Activated naive CD4-positive, alpha-beta T cell treated with anti-CD3 and anti-CD28 coated beads, Interleukin-2, amount 50 U/mL, for 24 hours (primary cell): ENCODE data around the gene P2RY2.

ENCODE experiments used
- H3K27ac Mint-ChIP-seq: one replicate; pipeline ENCODE4 v1.8.0; 2021; ENCODE audit warnings: mild to moderate bottlenecking, mixed read lengths
- H3K27me3 Mint-ChIP-seq: one replicate; pipeline ENCODE4 v1.8.0; 2021; ENCODE audit warnings: mixed read lengths
- H3K36me3 Mint-ChIP-seq: one replicate; pipeline ENCODE4 v1.8.0; 2021; ENCODE audit warnings: mixed read lengths
- H3K4me1 Mint-ChIP-seq: one replicate; pipeline ENCODE4 v1.8.0; 2021; ENCODE audit warnings: mixed read lengths
- H3K4me3 Mint-ChIP-seq: one replicate; pipeline ENCODE4 v1.8.0; 2021; ENCODE audit warnings: mild to moderate bottlenecking, mixed read lengths
- H3K9me3 Mint-ChIP-seq: one replicate; pipeline ENCODE4 v1.8.0; 2021; ENCODE audit warnings: mixed read lengths

The P2RY2 gene

DNA sequence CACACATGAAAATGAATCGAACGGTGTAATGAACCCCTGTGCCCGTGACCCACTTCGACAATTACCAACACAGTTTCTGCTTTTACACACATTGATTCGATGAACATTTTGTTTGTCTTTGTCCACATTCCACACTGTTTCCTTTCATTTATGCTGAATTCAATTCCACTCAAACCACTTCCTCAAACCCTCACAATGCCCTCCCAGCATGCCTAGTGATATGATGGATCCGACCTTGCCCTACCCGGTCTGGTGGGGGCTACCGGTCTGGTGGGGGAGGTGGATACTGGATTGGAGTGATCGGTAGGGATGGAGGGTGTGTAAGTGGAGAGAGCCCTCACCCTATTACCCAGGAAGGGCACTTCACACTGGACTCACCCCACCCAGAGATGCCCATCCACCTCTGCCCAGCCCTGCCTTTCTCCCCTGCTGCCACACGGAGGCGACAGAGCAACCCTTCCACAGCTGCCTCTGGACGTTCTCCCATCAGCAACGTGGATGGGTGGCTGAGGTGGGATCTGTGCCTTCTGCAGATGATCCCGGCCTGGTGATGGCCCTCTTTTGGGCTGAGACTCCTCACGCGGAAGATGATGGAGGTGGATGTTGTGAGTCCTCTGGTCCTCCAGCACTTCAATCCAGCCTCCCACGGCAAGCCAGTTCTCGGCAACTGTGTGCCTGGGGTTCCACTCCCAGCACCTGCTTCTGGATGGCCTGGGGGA lies 33.0 kb upstream of the P2RY2 start:
- no peaks in the 10 kb centered on the region for H3K9me3 Mint-ChIP-seq
- peaks cover 4% of the 10 kb centered on the region for H3K27me3 Mint-ChIP-seq
- H3K27ac Mint-ChIP-seq = peak overlapping the region; percentile 23
- H3K36me3 Mint-ChIP-seq = no peaks in the 10 kb centered on the region
- H3K4me1 Mint-ChIP-seq = peaks cover 4% of the 10 kb centered on the region
- H3K4me3 Mint-ChIP-seq = peak overlapping the region; percentile 19

DNA sequence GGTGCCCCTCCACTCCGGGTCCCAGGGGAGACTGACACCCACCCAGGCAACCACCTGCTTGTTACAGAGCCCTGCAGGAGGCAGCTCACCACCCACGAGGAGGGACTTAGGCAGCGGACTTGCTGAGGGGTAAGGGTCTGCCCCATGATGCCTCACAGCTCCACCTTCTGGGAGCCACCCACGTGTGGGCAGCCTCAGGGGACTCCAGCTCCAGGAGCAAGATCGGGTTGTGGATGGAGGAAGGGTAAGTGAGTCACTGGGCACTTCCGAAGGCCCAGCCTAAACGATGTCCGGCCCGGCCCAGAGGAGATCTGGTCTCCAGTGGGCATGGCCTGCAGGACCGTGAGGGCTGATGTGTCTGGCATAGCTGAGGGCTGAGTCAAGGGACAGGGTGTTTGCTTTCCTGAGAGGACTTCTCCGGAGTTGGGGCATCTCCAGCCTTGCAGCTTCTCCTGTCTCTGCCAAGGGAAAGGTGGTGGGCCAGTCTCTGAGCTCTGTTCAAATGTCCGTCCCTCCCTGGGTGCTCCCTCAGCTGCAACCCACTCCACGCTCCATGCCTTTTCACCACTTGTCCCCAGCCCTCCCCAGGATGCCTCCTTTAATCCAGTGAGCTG lies 32.3 kb upstream of the P2RY2 start:
- no peaks in the 10 kb centered on the region for H3K36me3 Mint-ChIP-seq
- H3K9me3 Mint-ChIP-seq = no peaks in the 10 kb centered on the region
- H3K27ac Mint-ChIP-seq = no peak overlapping the region
- peaks cover 4% of the 10 kb centered on the region for H3K4me1 Mint-ChIP-seq
- no peak overlapping the region for H3K4me3 Mint-ChIP-seq
- peaks cover 4% of the 10 kb centered on the region for H3K27me3 Mint-ChIP-seq

DNA sequence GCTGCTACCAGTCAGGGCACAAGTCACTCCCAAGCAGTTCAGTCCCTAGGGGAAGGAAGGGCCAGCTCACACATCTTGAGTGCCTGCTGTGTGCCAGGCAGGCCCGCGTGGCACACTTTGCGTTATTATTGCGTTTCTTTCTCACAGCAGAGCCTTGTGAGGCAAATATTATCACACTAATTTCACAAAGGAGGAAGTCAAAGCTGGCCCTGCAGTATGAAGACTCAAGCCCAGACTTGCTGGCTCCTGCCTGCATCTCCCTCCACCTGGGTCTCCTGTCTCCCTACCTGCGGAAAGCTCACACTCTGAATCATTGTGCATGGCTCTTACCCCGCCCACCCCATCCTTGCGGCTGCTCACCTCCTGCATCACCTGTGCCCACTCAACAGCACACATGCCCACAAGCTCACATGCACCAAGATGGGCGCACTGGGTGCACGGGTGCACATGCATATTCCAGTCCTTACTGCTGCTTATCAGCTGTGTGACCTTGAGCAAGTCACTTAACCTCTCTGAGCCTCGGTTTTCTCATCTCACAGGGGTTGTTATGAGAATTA lies 31.7 kb upstream of the P2RY2 start:
- no peak overlapping the region for H3K27ac Mint-ChIP-seq
- H3K36me3 Mint-ChIP-seq = no peaks in the 10 kb centered on the region
- H3K27me3 Mint-ChIP-seq = peaks cover 4% of the 10 kb centered on the region
- no peak overlapping the region for H3K4me3 Mint-ChIP-seq
- peaks cover 4% of the 10 kb centered on the region for H3K4me1 Mint-ChIP-seq
- H3K9me3 Mint-ChIP-seq = no peaks in the 10 kb centered on the region

DNA sequence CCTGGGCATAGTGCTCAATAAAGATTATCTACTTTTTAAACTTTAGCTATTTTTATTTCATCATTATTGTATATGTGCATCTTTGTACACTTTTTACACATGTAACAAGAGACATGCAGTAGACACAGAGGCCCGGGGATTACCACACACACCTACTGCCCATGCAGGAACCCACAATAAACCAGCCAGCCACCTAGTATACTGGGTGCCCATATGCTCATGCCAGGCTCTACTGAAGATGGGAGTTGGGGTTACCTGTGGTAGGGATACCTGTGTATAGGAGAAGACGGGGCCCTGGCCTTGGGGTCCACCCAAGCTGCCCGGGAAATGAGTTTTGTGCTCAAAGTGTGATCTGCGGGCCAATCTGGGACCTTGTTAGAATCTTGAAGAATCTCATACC lies 31.2 kb upstream of the P2RY2 start:
- Mint-ChIP-seq H3K27ac (no peak overlapping the region), H3K4me3 (no peak overlapping the region), H3K27me3 (peaks cover 4% of the 10 kb centered on the region), H3K4me1 (peaks cover 4% of the 10 kb centered on the region), H3K9me3 (no peaks in the 10 kb centered on the region), H3K36me3 (no peaks in the 10 kb centered on the region)

DNA sequence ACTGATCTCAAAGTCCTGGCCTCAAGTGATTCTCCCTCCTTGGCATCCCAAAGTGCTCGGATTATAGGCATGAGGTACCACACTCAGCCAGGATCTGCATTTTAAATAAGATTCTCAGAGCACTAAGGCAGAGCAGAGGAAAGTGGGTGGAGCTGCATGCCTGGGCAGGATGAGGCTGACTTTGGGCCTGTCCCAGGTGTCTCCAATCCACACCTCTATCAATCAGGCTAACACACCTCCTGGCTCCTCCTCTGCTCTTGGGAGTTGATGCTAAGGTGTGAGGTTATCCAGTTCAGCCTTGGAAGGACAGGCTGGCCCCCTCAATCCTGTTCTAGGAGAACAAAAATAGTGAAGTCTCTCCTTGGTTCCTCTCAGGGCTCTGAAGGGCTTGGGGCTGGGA lies 30.2 kb upstream of the P2RY2 start:
- Mint-ChIP-seq H3K9me3 (no peaks in the 10 kb centered on the region), H3K4me1 (peaks cover 4% of the 10 kb centered on the region), H3K4me3 (no peak overlapping the region), H3K27me3 (peaks cover 4% of the 10 kb centered on the region), H3K27ac (no peak overlapping the region), H3K36me3 (no peaks in the 10 kb centered on the region)

DNA sequence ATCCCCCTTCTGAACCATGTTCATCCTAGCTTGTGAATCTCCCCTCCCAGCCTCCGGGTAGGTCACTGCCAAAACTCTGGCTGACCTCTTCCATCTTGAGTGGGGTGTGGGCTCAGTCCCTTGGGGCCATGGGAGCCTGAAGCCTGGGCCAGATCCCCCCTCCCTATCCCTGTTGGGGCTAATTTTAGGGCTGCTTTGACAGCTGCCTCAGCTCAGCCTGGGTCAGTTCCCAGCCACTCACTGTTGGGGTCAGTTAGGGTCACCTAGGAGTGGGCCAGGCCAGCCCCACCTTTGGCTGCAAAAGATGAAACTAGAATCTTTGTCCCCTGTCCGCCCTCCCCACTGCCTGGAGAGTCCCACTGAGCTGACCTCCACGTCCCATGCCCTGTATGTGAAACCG lies 29.8 kb upstream of the P2RY2 start:
- H3K27ac Mint-ChIP-seq = no peak overlapping the region
- H3K9me3 Mint-ChIP-seq = no peaks in the 10 kb centered on the region
- H3K4me3 Mint-ChIP-seq = no peak overlapping the region

DNA sequence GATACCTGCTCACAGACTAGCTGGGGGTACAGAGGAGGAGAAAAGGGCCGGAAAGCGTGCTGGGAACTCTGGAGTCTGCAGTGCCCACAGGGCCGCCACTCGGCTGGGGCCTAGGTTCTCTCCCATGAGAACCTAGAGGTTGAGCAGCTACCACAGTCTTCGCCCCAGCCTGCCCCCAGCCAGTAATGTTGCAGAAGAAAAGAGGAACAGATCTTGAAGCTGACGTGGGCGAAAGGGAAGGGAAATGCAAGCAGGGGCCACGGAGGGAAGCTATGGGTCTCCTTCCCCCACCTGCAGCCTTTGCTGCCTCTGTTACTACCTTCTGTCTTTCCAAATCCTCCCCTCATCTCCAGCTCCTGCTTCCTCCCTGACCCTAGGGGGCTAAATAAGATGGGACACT lies 28.8 kb upstream of the P2RY2 start:
- Mint-ChIP-seq H3K27me3 (peaks cover 3% of the 10 kb centered on the region), H3K9me3 (no peaks in the 10 kb centered on the region), H3K36me3 (no peaks in the 10 kb centered on the region), H3K27ac (no peak overlapping the region), H3K4me3 (no peak overlapping the region), H3K4me1 (peaks cover 2% of the 10 kb centered on the region)

More for the DNA sequence above, 29.8 kb upstream of the P2RY2 start:
- Mint-ChIP-seq H3K4me1 (peaks cover 4% of the 10 kb centered on the region), H3K36me3 (no peaks in the 10 kb centered on the region), H3K27me3 (peaks cover 4% of the 10 kb centered on the region)

DNA sequence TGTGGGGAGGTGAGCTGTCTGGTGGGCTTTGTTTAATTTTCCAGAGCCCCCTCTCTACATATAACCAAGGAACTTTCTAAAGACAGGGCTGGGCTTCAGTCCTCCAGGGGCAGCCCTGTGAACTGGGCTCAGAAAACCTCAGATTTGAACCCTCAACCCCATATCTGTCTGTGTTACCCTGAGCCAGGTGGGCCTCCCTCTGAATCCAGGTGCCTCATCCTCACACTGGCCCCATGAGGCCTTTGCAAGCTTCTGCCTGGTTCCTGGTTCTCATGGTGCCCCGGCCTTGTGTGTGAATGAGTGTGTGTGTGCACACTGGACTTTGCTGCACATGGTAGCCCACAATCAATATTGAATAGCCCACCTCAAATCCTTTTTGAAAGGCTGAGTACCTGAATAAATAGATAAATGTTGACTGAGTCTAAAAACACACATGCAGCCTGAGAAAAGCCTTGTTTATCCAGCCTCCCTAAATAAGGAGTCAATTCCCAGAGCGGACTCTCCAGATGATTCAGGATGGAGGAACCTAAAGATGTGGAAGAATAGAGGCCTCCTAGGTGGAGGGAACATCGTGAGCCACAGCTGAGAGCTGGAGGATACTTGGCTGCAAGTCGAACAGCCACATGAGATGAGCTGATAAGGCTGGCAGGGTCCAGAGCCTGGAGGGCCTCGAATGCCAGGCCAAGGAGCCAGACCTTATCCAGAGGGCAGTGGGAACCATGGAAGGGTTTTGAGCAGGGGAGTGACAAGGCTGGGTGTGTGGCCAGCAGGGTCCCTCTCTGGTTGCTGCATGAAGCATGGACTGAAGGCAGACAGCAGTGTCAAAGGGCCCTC lies 28.1 kb upstream of the P2RY2 start:
- Mint-ChIP-seq H3K4me1 (no peaks in the 10 kb centered on the region), H3K27ac (no peak overlapping the region), H3K4me3 (no peak overlapping the region), H3K9me3 (no peaks in the 10 kb centered on the region), H3K27me3 (peaks cover 1% of the 10 kb centered on the region), H3K36me3 (no peaks in the 10 kb centered on the region)

DNA sequence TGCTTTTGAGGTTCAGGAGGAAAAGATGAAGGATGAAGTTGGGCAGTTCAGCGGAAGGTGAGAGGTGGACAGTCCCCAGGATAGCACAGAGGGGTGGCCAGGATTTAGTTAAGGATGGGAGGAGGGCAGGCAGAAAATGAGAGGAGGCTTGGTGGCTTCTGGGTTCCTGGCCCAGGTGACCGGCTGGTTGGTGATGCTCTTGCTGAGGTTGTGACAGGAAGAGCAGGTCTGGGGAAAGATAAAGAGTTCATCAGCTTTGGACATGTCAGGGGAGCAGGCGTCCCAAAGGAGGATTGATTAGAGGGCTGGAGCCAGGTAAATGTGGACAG lies 27.6 kb upstream of the P2RY2 start:
- Mint-ChIP-seq H3K4me3 (no peak overlapping the region), H3K27me3 (no peaks in the 10 kb centered on the region), H3K36me3 (no peaks in the 10 kb centered on the region), H3K9me3 (no peaks in the 10 kb centered on the region), H3K27ac (no peak overlapping the region), H3K4me1 (no peaks in the 10 kb centered on the region)

DNA sequence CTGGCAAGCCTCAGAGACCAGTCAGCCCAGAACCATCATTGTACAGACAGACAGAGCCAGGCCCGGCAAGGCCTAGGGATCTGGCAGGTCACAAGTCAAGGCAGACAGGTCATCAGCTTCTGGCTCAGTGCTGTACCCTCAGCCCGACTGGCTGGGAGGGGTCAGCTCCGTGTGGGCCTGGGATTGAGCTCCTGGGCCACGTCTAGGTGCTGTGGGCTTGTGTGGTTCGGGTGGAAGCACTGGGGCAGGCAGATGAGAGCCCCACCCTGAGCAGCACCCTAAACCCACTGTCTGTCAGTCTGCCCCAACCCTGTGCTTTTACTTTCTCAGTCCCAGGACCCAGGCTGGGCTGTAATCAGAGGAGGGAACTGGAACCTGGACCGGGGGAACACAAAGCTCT lies 26.9 kb upstream of the P2RY2 start:
- Mint-ChIP-seq H3K27me3 (no peaks in the 10 kb centered on the region), H3K27ac (no peak overlapping the region), H3K4me3 (no peak overlapping the region), H3K36me3 (no peaks in the 10 kb centered on the region), H3K4me1 (no peaks in the 10 kb centered on the region), H3K9me3 (no peaks in the 10 kb centered on the region)

DNA sequence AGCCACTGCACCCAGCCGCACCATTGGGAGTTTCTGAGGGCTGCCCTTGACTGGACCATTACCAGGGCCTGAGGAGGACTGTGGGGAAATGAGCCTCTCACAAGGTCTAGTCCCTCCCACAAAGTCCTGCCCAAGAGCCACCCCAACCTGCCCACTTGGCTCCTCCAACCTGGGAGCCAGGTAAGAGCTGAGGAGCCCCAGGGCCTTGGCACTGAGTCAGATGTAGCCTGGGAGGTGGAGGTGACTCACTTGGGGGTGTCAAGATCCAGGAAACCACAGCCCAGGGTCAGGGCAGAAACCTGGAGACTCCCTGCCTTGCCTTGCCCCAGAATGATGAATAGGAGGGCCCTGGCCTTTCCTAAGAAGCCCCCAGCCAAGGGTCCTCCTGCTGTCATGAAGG lies 25.8 kb upstream of the P2RY2 start:
- Mint-ChIP-seq H3K27ac (no peak overlapping the region), H3K9me3 (no peaks in the 10 kb centered on the region), H3K4me1 (no peaks in the 10 kb centered on the region), H3K36me3 (no peaks in the 10 kb centered on the region), H3K27me3 (no peaks in the 10 kb centered on the region), H3K4me3 (no peak overlapping the region)

DNA sequence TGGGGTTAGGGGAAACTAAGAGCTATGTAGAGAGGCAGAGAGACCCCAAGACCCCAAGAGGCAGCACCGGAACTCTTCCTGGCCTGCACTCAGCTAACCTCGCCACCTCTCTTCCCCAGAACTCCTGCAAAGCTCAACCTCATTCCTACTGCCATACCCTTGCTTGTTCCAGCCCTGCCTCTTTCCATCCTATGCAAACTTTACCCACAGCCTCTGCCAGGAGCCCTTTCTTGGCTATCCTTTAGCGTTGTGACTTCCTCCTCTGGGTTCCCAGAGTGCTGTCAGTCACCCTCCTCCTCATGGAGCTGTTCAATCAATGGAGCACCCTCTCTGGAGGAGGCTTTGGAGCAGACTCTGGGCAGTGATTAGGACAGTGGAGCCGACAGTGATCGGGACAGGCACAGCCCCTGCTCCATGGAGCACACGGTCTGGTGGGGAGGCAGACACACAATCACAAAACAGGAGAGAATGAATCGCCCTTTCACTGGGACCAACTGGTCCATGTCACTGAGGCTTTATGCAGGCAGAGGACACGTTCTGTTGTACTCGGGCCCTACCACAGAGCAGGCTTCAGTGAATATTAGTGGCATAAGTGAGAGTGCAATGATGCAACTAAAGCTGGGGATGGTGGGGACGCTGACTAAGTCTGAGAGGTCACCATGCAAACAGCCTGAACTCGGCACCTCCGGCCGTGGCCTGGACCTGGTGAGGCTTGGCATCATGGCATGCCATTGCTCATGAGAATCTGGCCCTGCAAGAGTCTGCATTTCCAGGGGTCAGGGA lies 24.6 kb upstream of the P2RY2 start:
- no peaks in the 10 kb centered on the region for H3K4me1 Mint-ChIP-seq
- H3K36me3 Mint-ChIP-seq = no peaks in the 10 kb centered on the region
- no peaks in the 10 kb centered on the region for H3K9me3 Mint-ChIP-seq
- H3K27ac Mint-ChIP-seq = no peak overlapping the region
- no peak overlapping the region for H3K4me3 Mint-ChIP-seq
- no peaks in the 10 kb centered on the region for H3K27me3 Mint-ChIP-seq

DNA sequence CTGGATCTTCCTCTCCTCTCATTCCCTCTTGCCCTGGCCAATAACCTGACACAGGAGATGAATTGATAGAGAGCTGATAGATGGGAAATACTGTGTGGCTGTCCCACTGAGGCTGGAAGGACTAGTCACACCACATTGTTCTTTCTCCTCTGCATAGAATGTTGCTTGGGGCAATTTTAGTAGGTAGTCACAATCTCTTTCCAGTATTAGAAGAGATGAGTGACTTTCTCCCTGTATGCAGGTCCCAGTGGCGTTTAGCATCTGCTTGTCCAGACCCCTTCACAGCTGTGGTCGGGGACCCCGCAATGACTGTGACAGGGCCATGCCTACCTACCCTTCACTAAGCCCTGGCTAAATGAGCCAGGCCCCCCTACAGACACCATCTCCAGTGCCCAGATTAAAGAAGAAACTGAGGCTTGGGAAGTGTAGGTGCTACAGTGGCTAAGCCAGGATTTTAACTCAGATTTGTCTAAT lies 24.0 kb upstream of the P2RY2 start:
- Mint-ChIP-seq H3K4me1 (no peaks in the 10 kb centered on the region), H3K27ac (no peak overlapping the region), H3K4me3 (no peak overlapping the region), H3K36me3 (no peaks in the 10 kb centered on the region), H3K9me3 (no peaks in the 10 kb centered on the region), H3K27me3 (no peaks in the 10 kb centered on the region)

DNA sequence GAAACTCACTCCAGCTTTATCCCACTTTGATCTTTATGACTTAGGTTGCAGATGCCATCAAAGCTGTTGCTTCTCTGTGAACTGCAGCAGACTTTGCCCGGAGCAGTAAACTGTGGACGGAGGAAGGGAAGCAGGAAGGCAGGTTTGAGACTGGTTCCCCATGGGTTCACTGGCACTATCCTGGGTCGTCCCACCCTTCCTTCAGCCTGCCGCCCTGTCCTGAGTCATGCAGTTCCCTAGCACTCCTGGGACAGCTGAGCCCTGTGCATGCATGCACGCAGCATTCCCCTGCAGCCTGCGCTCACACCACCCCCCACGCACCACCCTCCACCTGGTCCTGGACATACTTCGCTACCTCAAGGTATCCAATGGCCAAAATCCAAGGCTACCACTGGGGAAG lies 23.5 kb upstream of the P2RY2 start:
- H3K27me3 Mint-ChIP-seq = no peaks in the 10 kb centered on the region
- H3K4me3 Mint-ChIP-seq = no peak overlapping the region
- no peaks in the 10 kb centered on the region for H3K4me1 Mint-ChIP-seq
- H3K9me3 Mint-ChIP-seq = no peaks in the 10 kb centered on the region
- H3K27ac Mint-ChIP-seq = no peak overlapping the region
- no peaks in the 10 kb centered on the region for H3K36me3 Mint-ChIP-seq

DNA sequence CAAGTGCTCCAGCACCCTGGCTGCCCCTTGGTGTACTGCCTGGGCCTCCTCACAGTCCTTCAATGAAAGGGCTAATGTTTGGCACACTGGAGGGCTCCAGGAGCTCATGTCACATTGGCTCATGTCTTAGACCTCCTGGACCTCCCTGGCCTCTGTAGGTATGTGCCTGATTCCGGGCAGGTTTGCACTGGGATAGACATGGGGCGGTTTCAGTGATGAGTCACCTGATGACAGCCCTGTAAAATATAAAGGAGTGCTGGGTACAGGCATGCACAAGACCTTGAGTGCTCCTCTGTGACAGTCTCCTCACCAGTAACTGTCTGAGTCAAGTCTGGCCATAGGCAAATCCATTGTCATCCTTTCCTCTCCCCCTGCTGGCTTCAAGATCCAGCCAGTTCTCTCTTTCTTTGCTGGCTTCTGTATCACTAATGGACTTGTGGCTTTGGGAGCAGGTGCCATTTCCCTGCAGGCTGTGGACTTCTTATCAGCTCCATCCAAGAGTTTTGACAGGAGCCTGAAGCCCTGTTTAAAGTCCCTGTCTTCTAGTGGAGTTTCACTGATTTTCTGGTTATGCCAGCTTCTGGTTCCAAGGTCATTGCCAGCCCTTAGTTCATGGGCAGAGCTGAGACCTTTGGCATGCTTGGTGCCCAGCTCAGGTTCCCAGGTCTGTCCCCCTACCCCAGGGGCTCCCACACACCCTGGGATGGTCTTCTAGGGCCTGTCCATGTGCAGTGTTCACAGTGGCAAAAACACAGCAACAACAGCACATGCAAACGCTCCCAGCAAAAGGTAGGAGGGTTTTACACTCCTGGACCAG lies 22.7 kb upstream of the P2RY2 start:
- H3K27ac Mint-ChIP-seq = no peak overlapping the region
- H3K9me3 Mint-ChIP-seq = no peaks in the 10 kb centered on the region
- no peaks in the 10 kb centered on the region for H3K27me3 Mint-ChIP-seq
- H3K36me3 Mint-ChIP-seq = no peaks in the 10 kb centered on the region
- no peaks in the 10 kb centered on the region for H3K4me1 Mint-ChIP-seq
- no peak overlapping the region for H3K4me3 Mint-ChIP-seq
